GM12865 (cell line): ENCODE data around the gene MDM4.
"Not testable (repeated sequence)": the region's sequence is repeated elsewhere in the genome, so short reads cannot be mapped to it uniquely, and the experiment has no call there.

Source experiments
- DNase-seq: peaks from one replicate; pipeline ENCODE4 v3.0.0; 2010; ENCODE audit warnings: low read depth
- H3K4me3 ChIP-seq: 2 replicates; pipeline ENCODE4 v1.5.1; 2011; ENCODE audit warnings: mild to moderate bottlenecking, low read depth, low read length, control low read depth
- CTCF ChIP-seq: IDR thresholded peaks from 2 replicates; pipeline ENCODE4 v1.5.1; 2011; ENCODE audit warnings: low read length, control low read depth, low read depth, inconsistent platforms; ENCODE audit not compliant: insufficient read depth; ENCODE audit errors: missing control alignments

MDM4 gene

GRCh38 chr1:204506969-204507316, 9.3 kb upstream of the MDM4 start:
- DNase-seq, result peak; percentile 95
- peak overlapping the region; percentile 69 for H3K4me3 ChIP-seq
- TF ChIP-seq CTCF, result no peak

- H3K4me3 ChIP-seq, result peak overlapping the region; percentile 69
- TF ChIP-seq CTCF, result no peak
- peak; percentile 76 for DNase-seq
Observed at GRCh38 chr1:204507317-204508105, 8.7 kb upstream of the MDM4 start.

- H3K4me3 ChIP-seq, result no peak overlapping the region
- DNase-seq, result no peak
- no peak for TF ChIP-seq CTCF
Observed at GRCh38 chr1:204509186-204509635, 7.0 kb upstream of the MDM4 start.

GRCh38 chr1:204511366-204511765, 4.8 kb upstream of the MDM4 start:
- no peak for DNase-seq
- no peak overlapping the region for H3K4me3 ChIP-seq
- TF ChIP-seq CTCF, result no peak

- peak overlapping the region; percentile 30 for H3K4me3 ChIP-seq
Observed at GRCh38 chr1:204513117-204513716, 3.0 kb upstream of the MDM4 start.

GRCh38 chr1:204514828-204515227, 1.4 kb upstream of the MDM4 start:
- peak overlapping the region; percentile 76 for H3K4me3 ChIP-seq
- DNase-seq, result no peak
- no peak for TF ChIP-seq CTCF

More at GRCh38 chr1:204513117-204513716, 3.0 kb upstream of the MDM4 start:
- no peak for TF ChIP-seq CTCF
- peak; percentile 90 for DNase-seq

GRCh38 chr1:204517382-204517781, 1.2 kb downstream of the MDM4 start:
- H3K4me3 ChIP-seq, result peak overlapping the region; percentile 76
- not testable (repeated sequence) for DNase-seq
